SIG-M5 treated with dmso at 0.1 percent for 504 hours (cell line): Measurements from ENCODE around the gene RAG2.
"Not testable (repeated sequence)": the region's sequence is repeated elsewhere in the genome, so short reads cannot be mapped to it uniquely, and the experiment has no call there.

Source experiments
- DNase-seq: peaks from one replicate; lab custom pipeline; 2025; ENCODE audit not compliant: unreplicated experiment; lab: John Stamatoyannopoulos, UW

Gene RAG2

DNA sequence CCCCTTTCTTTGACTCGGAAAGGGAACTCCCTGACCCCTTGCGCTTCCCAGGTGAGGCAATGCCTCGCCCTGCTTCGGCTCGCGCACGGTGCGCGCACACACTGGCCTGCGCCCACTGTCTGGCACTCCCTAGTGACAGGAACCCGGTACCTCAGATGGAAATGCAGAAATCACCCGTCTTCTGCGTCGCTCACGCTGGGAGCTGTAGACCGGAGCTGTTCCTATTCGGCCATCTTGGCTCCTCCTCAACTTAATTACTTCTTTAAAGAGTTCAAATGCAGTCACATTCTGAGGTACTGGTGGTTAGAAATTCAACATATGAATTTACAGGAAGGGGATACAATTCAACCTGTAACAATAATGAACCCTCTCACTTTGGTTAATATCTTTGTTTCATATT lies 40.6 kb downstream of the RAG2 start:
- not testable (repeated sequence) for DNase-seq

DNA sequence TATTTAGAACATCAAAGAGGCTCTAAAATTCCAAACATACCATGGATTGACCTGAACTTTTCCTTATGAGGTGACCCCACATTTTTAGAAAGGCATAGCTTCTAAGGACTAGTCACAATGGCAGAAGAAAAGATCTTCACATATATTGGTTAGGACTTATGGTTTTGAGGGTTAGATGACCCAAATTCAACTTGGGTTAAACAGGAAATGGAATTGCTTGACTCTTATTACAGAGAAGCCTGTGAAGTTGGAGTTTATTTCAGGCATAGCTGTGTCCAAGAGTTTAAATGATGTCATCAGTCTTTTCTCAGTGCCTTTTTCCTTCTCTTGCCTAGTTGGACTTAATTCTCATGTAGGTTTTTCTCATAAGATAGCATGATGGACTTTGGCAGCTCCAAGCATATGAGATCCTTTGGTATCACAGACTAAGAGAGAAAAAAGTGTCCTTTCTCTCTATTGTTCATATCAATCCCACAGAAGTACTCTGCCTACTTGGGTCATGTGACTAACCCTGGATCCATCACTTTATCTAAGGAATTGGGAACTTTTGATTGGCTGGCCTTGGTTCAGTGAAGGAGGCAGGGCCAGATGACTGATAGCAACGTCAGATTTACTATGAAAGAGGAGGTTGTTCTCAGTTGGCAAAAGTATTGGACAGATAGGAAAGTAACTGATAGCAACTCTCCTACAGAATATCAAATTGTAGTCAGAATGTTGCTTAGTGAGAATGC lies 47.5 kb downstream of the RAG2 start:
- no peak for DNase-seq
